Adrenal gland (tissue), 12 donors: ENCODE data around the gene TMEM238L. TPM values are rescaled to one million over a fixed set of nuclear protein-coding genes. Genes with fewer than 3 reads are reported as not detected.

Source experiments
- DNase-seq, 7 donors: peaks; one replicate each; pipeline ENCODE4 v3.0.0-alpha.2; 2019 to 2020
- H3K27ac ChIP-seq, 5 donors: fragments of 200-600 bp; sonication (generic) in 4 of 5; 1 replicate in 3 of 5; 2 replicates in 2 of 5; pipeline versions ENCODE4 v1.5.1 to v1.8.0; 2016 to 2020; ENCODE audit warnings: mild to moderate bottlenecking in 1 of 5
- H3K27me3 ChIP-seq: fragments of 200-600 bp; 2 replicates; pipeline ENCODE4 v1.8.0; 2021
- H3K36me3 ChIP-seq, 2 donors: fragments of 200-600 bp; replicated peaks in 1 of 2; 1 replicate in 1 of 2; 2 replicates in 1 of 2; pipeline versions ENCODE4 v1.5.1 to v1.8.0; 2018 to 2022
- H3K4me1 ChIP-seq, 2 donors: fragments of 200-600 bp; replicated peaks in 1 of 2; 1 replicate in 1 of 2; 2 replicates in 1 of 2; pipeline versions ENCODE4 v1.5.1 to v1.8.0; 2018 to 2021
- H3K4me3 ChIP-seq, 4 donors: fragments of 200-600 bp; sonication (generic) in 3 of 4; one replicate each; pipeline ENCODE4 v1.5.1; 2016 to 2018
- H3K9me3 ChIP-seq, 3 donors: fragments of 200-600 bp; sonication (generic) in 1 of 3; replicated peaks in 1 of 3; 1 replicate in 2 of 3; 2 replicates in 1 of 3; pipeline versions ENCODE4 v1.5.1 to v1.8.0; 2016 to 2021
- POLR2A ChIP-seq, 2 donors: fragments of 450-650 bp; IDR thresholded peaks; one replicate each; pipeline ENCODE4 v1.6.1; 2017; ENCODE audit warnings: antibody characterized with exemption in 2 of 2, mild to moderate bottlenecking in 2 of 2, moderate library complexity in 1 of 2
- WGBS, 4 donors: extraction: QIAGEN DNeasy Blood & Tissue Kit in 2 of 4; methylation state at CpG; one replicate each; pipeline versions ENCODE4 v1.1.5 to v1.1.7; 2013 to 2017; 5-methylcytosine and 5-hydroxymethylcytosine counted together
- intact Hi-C, 2 donors: fragments of 100-400 bp; cut with DNase I; formaldehyde crosslinking; loops; one replicate each; pipeline versions ENCODE4 v1.14.1 to v1.15.0; 2022 to 2023
- polyA plus RNA-seq, 3 donors: library from polyadenylated mRNA; stranded (reverse); fragments of 200-250 nt in 2 of 3; fragments of 350-450 nt in 1 of 3; fragmentation: Illumina TruSeq in 1 of 3; extraction: RNeasy Lipid Tissue Mini Kit (QIAGEN cat#74804) in 1 of 3; gene quantifications; one replicate each; pipeline ENCODE4 v1.2.3, GENCODE V29; 2013 to 2014
- total RNA-seq, 9 donors: library from RNA; depleted of rRNA in 4 of 9; stranded (reverse); fragments of >200 nt in 4 of 9; fragments of 120-200 nt in 1 of 9; fragmentation: NEBNext Ultra II Directional in 1 of 9; extraction: Animal tissue kit (Norgen Biotek cat#: 25700) in 1 of 9; gene quantifications; one replicate each; pipeline versions ENCODE4 v1.1.0 to v1.2.4, GENCODE V29; 2013 to 2023
- TF ChIP-seq, protein P1 (sequence below), 6 experiments: fragments of 450-650 bp in 4 of 6; fragments of 200-600 bp in 2 of 6; sonication (generic) in 1 of 6; IDR thresholded peaks; 1 replicate in 5 of 6; 2 replicates in 1 of 6; pipeline versions ENCODE4 v1.5.1 to v1.8.0; 2016 to 2021; ENCODE audit warnings: antibody characterized with exemption in 6 of 6, mild to moderate bottlenecking in 2 of 6, moderate library complexity in 1 of 6
- donor health status: healthy with polysubstance abuse.
- donor health status: Bipolar disorder and iron deficiency.
- donor health status: DM: yes; HTN: yes; CAD: no.
- donor health status: DM: no; HTN: no; CAD: no.
- donor health status: DM: no; HTN: no; CAD: no.
- donor health status: DM: yes; HTN: yes; CAD: no.

TMEM238L gene
- total and polyA plus RNA-seq, 12 donors, result 0.07 to 0.14 TPM; not detected in 10

DNA sequence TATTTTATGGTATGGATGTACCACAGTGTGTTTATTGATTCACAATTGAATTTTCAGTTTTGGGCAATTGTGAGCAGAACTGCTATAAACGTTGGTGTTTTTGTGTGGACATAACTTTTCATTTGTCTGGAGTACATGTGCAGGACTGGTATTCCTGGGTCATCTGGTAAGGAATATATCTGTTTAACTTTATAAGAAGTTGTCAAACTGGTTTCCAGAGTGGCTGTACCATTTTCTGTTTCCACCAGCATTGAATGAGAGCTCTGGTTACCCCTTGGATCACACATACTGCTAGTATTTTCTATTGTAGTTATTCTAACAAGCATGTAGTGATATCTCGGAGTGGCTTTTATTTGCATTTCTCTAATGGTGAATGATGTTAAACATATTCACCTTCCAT lies 24.3 kb downstream of the TMEM238L start:
- TF ChIP-seq POLR2A (IDR thresholded peaks at IDR 0.05), result no peak
- TF ChIP-seq, protein P1, sequence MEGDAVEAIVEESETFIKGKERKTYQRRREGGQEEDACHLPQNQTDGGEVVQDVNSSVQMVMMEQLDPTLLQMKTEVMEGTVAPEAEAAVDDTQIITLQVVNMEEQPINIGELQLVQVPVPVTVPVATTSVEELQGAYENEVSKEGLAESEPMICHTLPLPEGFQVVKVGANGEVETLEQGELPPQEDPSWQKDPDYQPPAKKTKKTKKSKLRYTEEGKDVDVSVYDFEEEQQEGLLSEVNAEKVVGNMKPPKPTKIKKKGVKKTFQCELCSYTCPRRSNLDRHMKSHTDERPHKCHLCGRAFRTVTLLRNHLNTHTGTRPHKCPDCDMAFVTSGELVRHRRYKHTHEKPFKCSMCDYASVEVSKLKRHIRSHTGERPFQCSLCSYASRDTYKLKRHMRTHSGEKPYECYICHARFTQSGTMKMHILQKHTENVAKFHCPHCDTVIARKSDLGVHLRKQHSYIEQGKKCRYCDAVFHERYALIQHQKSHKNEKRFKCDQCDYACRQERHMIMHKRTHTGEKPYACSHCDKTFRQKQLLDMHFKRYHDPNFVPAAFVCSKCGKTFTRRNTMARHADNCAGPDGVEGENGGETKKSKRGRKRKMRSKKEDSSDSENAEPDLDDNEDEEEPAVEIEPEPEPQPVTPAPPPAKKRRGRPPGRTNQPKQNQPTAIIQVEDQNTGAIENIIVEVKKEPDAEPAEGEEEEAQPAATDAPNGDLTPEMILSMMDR (IDR thresholded peaks at IDR 0.05), result no peak
- no peak for DNase-seq
- Histone ChIP-seq H3K9me3 (no peaks in the 10 kb centered on the region), H3K4me1 (no peaks in the 10 kb centered on the region), H3K36me3 (no peaks in the 10 kb centered on the region), H3K4me3 (no peak overlapping the region), H3K27me3 (no peaks in the 10 kb centered on the region), H3K27ac (no peak overlapping the region)
- WGBS, 4 donors, result 81 to 86% (median 81%) methylated on average over 2 of the region's 2 CpGs
- intact Hi-C loops, result no loop called here

DNA sequence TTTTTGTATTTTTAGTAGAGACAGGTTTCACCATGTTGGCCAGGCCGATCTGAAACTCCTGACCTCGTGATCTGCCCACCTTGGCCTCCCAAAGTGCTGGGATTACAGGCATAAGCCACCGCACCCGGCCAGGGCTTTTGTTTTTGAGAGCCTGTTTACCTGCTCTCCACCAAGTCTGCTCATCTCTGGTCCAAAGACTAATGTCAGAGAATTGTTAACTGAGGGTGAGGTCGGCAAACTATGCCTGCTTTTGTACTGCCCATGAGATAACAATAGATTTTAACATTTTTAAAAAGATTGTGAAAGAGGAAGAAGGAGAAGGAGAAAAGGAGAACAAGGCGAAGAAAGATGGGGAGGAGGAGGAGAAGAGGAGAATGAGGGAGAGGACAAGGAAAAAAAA lies 26.0 kb downstream of the TMEM238L start:
- no peak for DNase-seq
- no peak for TF ChIP-seq POLR2A (IDR thresholded peaks at IDR 0.05)
- TF ChIP-seq, protein P1 (IDR thresholded peaks at IDR 0.05), result no peak
- Histone ChIP-seq H3K4me1 (no peaks in the 10 kb centered on the region), H3K36me3 (no peaks in the 10 kb centered on the region), H3K4me3 (no peak overlapping the region), H3K27ac (no peak overlapping the region), H3K27me3 (no peaks in the 10 kb centered on the region), H3K9me3 (no peaks in the 10 kb centered on the region)
- intact Hi-C loops, result no loop called here
- 82 to 94% (median 88%) methylated on average over 6 of the region's 6 CpGs for WGBS, 4 donors

DNA sequence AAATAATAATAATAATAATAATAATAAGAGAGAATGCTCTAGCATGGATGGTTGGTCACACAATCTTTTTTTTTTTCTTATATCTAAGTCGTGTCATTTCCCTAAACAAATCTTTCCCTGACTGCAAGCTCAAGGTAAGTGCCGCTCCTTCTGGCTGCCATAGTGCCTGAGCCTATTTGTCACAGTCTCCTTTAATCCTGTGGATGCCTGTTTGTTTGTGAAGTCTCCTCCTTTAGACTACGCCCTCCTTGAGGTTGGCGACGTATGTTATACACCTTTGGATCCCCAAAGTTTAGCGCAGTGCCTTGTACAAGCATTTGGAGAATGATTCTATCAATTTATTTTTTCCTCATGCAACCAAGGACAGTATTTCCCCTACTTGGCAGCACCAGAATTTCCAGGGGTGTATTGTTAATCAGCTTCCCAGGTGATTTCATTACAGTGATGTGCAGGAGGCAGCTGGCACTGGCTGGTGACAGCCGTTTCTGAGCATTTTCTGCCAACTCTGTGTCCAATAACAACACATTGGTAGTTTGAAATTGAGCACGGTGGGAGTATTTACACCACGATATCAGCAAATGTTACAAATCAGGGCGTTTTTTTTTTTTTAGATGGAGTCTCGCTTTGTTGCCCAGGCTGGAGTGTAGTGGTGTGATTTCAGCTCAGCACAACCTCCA lies 26.6 kb downstream of the TMEM238L start:
- DNase-seq, result no peak
- Histone ChIP-seq H3K4me3 (no peak overlapping the region), H3K36me3 (no peaks in the 10 kb centered on the region), H3K27ac (no peak overlapping the region), H3K4me1 (no peaks in the 10 kb centered on the region), H3K9me3 (no peaks in the 10 kb centered on the region), H3K27me3 (no peaks in the 10 kb centered on the region)
- WGBS, 4 donors, result 87 to 91% (median 89%) methylated on average over 11 of the region's 11 CpGs
- TF ChIP-seq POLR2A (IDR thresholded peaks at IDR 0.05), result no peak
- TF ChIP-seq, protein P1 (IDR thresholded peaks at IDR 0.05), result no peak
- intact Hi-C loops, result no loop called here

DNA sequence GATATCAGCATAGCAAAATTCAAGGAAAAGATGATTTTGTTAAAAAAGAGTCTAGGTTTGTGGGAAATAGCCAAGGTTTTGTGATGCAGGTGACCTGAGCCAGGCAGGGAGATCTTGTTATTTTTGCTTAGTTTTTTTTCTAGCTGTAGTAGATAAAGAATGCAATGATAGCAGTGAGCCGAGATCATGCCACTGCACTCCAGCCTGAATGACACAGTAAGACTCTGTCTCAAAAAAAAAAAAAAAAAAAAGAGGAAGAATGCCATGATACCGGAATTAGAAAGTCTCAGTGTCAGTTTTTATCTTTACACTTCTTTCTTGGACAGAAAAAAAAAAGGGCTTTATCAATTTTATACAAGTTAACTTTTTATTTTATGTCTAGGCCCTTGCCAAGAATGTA lies 27.5 kb downstream of the TMEM238L start:
- TF ChIP-seq, protein P1 (IDR thresholded peaks at IDR 0.05), result no peak
- no peak for TF ChIP-seq POLR2A (IDR thresholded peaks at IDR 0.05)
- Histone ChIP-seq H3K27ac (no peak overlapping the region), H3K4me3 (no peak overlapping the region), H3K4me1 (no peaks in the 10 kb centered on the region), H3K9me3 (no peaks in the 10 kb centered on the region), H3K27me3 (no peaks in the 10 kb centered on the region), H3K36me3 (no peaks in the 10 kb centered on the region)
- intact Hi-C loops, result no loop called here
- DNase-seq, result peak in 1 of 7 donors; percentile 29
- 22 to 40% (median 29%) methylated on average over 2 of the region's 2 CpGs for WGBS, 4 donors
